ENCODE measurements around the gene PPIP5K1.
A peak's percentile ranks its signal among the peaks of the same experiment; 100 is the strongest.

GRCh38 chr15:43511012-43511885 lies 78.8 kb downstream of the PPIP5K1 start:
- TF ChIP-seq EZH2 (IDR thresholded peaks at IDR 0.05; ENCODE audit: borderline replicate concordance, low read depth, low read length, severe bottlenecking) (no peak), CTCF (IDR thresholded peaks at IDR 0.05; ENCODE audit: borderline replicate concordance, extremely low read depth, low read length, poor library complexity, severe bottlenecking) (peak; percentile 62)

Data from DND-41 (cell line).